Right ventricle myocardium superior (tissue), 1 donor: ENCODE data around the gene DNER. TPM values are rescaled to one million over a fixed set of nuclear protein-coding genes. Genes with fewer than 3 reads are reported as not detected.

ENCODE experiments used
- ATAC-seq: fragments of 200-7000 bp; cut with Tn5 transposase; one replicate; pipeline ENCODE4 v1.9.1; 2020; ENCODE audit warnings: mild to moderate bottlenecking; ENCODE audit not compliant: poor library complexity
- DNase-seq: peaks from one replicate; pipeline ENCODE4 v3.0.0-alpha.2; 2020
- intact Hi-C: fragments of 100-400 bp; cut with DNase I; formaldehyde crosslinking; loops from one replicate; pipeline ENCODE4 v1.11.2; 2022
- total RNA-seq: library from RNA; stranded (reverse); fragmentation: NEBNext Ultra II Directional; extraction: Animal tissue kit (Norgen Biotek cat#: 25700); gene quantifications from one replicate; pipeline ENCODE4 v1.2.1, GENCODE V29; 2021
- donor health status: DM: no; HTN: yes; CAD: no; lungs with severe emphysema.

DNER gene
- total RNA-seq, 1 donor from 2014 or later, result 2.3 TPM

DNA sequence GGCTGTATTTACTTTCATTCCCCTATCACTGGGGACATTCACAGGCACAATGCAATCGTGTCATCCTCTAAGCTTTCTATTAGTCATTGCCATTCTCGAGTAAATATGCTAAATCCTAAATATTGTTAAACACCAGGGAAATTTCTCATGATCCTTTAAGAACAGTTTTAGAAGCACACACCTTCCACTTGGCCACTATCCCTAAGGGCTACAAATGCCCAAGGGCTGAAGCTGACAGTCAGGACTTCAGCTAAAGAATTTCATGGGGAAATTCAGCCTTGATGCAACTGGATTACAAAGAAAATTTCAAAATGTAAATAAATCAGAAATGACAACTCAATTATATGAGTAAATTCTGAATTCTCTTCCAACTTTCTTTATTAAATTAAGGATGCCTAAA, 280.2 kb downstream of the DNER start:
- intact Hi-C loops, result loop anchor here (5.0 kb wide), 1 partner anchor 153 kb away; no protein-coding TSS in a partner anchor
- ATAC-seq (no peak), DNase-seq (no peak)

DNA sequence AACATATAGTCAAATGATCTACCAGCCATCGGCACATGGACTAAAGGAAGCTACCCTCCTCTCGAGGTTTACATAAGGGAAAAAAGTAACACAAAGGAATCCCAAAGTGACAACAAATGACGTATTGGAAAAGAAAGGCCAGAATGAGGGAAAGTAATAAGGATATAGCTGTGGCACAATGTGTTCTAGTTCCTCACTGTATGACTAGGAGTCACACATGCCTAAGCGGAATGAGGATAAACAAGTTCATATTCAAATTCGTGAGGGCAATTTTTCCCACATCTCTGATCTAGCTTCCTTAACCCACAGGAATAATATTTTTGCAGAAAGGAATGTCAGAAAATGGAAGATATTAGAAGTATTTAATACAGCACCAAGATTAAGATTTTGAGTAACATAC, 281.0 kb downstream of the DNER start:
- ATAC-seq (no peak), DNase-seq (no peak)
- intact Hi-C loops, result loop anchor here (5.0 kb wide), 1 partner anchor 154 kb away; no protein-coding TSS in a partner anchor

DNA sequence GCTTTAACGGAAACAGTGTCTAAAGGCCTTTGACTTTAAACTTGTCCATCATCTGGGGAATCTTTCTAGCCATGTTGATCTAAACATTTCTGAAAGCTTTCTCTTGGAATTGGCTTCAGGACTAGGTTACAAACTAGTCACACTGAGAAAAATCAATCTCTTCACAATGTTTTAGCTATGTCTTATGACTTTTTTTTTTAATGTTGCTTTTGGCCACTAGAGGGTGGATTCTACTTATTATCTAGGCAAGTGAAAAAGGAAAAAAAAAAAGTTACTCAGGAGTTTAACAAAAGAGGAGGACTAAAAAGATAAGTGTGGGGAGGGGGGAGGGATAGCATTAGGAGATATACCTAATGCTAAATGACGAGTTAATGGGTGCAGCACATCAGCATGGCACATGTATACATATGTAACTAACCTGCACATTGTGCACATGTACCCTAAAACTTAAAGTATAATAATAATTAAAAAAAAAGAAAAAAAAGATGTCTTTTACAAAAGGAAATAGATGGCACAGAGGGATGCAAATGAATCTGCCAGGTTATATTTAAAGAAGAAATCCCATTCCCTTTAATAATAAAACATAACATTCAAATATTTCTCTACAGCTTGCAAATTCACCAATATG, 282.9 kb downstream of the DNER start:
- DNase-seq (no peak), ATAC-seq (peak; percentile 38)
- intact Hi-C loops, result loop anchor here (5.0 kb wide), 1 partner anchor 156 kb away; no protein-coding TSS in a partner anchor

DNA sequence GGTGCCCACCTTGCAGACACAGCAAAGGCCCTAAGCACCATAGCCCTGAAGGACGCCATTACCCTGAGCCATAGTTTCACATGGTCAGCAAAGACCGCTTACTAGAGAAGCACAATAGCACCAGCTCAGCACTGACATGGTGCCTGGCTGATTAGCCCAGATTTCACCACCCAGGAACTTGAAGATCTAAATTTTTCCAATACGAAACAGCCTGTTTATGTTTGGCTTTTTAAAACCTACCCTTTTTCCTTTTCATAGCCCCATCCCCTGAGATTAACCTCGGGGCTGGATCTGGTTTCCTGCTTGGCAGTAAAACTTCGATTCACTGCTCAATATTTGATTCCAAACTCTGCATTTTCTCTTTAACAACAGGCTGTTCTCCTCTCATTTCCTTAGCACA, 284.8 kb downstream of the DNER start:
- no peak for DNase-seq
- ATAC-seq, result peak; percentile 61
- intact Hi-C loops, result no loop called here

DNA sequence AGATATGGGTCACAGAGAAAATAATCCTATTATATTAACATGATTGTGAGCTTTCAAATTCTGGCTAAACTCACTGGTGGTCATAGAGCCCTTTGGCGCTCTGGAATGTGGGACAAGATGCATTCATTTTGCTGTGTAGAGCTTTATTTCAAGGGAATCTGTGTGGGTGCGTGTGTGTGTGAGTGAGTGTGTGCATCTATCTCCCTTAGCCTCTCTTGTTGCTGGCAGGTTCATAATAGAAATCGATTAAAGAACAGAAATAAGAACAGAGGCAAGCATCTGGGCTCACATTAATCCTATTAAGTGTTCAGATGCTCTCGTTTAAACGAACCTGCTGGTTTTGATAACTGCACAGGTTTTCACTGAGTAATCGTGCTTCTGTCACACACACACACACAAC, 287.9 kb downstream of the DNER start:
- no peak for ATAC-seq

DNA sequence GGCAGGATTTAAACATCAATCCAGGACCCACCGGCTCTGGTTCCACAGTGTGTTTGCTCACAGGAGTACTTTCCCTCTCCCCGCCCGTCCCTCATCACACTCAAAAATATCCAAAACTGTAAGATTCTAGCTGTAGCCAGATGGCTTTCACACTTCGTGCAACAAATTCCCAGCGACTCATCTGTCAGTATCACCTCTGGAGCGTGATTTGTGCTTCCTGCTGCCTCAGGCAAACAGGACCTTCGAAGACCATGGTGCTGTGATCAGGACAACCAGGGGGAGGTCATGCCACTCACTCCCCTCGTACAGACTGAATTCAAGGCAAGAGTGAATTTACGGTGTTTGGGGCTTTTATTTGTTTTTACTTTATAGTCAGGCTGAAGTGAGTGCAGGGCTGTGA, 288.8 kb downstream of the DNER start:
- DNase-seq (no peak), ATAC-seq (no peak)
- intact Hi-C loops, result no loop called here

More for the DNA sequence above, 287.9 kb downstream of the DNER start:
- DNase-seq, result no peak
- intact Hi-C loops, result no loop called here

DNA sequence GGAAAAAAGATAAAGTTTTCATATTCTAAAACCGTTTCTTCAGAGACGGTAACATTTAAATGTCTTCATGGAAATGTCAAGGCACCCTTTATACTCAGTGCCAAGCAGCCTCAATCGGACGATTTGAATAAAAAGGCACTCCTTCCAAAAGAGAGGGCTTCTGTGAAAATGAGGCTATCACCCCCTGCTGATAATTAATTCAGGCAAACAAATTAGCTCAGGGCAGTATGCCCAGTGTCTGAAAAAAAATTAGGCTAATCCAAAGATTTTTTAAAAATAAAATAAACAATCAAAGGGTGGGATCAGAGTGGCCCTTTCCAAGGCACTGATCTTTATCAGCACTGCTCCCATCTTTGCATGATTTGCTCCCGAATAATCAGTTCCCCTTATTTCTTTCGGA, 292.3 kb downstream of the DNER start:
- intact Hi-C loops, result no loop called here
- DNase-seq, result no peak
- no peak for ATAC-seq

DNA sequence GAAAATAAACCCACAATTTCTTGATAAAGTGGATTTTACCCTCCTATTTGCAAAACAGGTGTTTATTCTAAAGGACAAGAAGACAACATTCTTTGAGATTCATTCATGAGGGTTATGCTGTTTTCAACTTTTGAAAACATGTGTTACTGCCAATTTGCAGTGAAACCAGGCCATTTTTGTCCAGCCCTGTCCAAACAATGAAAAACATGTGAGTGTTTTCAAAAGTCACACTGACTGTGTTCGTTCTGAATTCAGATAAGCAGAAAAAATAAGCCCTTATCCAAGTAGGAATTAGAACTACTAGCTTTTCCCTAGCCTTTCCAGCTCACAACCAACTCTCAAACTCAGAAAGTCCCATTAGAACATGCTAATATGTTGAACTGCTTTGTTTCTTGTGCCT, 295.2 kb downstream of the DNER start:
- no peak for DNase-seq
- intact Hi-C loops, result no loop called here
- ATAC-seq, result peak; percentile 39

DNA sequence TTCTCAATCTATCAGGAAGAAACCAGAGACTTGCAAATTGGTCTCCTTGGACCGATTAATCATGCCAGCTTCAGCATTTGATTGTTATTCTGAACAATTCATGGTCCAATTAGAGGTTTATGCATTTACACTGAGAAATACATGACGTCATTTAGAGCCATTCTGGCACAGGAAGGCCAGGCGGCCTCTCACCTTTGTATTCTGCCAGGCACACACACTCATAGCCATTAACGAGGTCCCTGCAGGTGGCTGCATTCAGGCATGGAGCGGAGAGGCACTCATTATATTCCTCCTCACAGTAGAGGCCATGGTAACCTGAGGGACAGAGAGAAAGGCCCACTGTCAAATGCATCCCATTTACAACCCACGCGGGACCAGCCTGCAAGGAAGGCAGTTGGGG, 296.4 kb downstream of the DNER start:
- intact Hi-C loops, result no loop called here
- DNase-seq (no peak), ATAC-seq (no peak)

DNA sequence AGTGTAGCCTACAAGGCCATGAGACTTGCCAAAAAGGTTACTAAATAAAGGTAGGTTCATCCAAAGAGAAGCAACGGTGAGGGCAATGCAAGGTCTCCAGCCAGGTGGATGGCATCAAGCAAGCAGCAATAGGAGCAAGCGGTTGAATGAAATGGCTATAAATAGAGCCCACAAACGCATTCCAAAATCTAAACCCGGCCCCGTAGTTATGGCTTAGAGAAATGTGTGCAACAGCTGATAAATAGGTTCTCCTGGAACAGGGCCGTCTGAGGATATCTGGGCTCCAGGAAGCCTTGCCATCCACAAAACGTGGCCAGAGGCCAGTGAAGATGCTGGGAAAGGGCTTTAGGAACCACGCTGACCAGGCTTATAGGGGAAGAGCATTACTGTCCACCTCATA, 297.2 kb downstream of the DNER start:
- intact Hi-C loops, result no loop called here
- ATAC-seq, result no peak

DNA sequence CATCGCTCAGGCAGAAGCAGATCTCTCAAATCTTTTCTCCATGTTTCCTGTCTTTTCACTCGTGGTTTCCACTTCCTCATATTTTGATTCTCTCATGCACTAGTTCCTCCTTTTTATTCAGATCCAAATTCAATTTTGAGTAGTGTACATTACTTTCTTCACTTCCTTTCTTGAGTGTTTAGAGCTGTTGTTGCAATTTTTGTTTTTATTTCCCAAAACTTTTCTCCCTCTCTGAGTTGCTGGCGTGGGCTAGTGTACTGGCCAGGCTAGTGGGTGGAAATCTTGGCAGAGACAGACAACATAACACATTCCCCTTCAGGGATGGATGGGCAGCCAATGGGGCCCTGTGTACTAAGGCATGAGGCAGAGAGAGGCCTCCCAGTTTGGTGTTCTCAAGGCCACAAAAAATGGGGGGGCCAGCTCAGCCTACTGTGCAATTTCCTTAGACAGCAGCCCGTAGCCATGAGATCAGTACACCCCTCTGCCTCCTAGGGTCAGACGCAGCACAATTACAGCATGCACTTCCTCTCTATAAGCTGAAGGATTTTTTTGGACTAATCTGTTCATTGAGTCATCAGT, 298.1 kb downstream of the DNER start:
- DNase-seq, result peak; percentile 89
- intact Hi-C loops, result no loop called here
- ATAC-seq, result peak; percentile 95

More for the DNA sequence above, 297.2 kb downstream of the DNER start:
- no peak for DNase-seq

DNA sequence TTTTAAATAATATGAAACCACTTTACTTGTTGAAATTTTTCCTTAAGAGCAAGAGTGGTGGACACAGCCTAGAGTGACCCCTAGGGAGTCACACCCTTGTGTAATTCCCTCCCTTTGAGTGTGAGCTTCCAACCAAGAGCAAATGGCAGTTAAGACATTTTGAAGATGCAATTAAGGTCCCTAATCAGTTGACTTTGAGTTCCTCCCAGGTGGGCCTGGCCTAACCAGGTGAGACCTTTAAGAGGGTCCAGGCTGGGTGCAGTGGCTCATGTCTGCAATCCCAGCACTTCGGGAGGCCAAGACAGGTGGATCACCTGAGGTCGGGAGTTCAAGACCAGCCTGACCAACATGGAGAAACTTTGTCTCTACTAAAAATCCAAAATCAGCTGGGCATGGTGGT, 299.7 kb downstream of the DNER start:
- DNase-seq, result no peak
- intact Hi-C loops, result no loop called here
- ATAC-seq, result no peak

DNA sequence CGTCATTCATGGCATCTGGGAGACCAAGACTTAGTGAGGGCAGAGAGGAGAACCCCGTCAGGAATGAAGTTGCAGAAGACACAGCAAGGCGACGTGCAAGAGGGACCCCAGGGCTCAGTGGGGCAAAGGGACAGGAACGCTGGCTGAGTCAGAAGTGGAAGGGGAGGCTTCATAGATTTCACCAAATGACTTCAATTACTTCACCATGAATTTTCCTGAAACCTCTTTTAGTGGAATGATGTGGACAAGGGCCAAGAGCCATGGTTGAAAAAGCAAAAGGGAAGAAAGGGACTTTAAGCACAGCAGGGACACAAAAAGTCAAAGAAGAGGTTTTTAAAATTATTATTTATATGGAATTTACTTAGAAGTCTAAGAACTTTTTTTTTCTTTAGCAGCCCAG, 301.7 kb downstream of the DNER start:
- intact Hi-C loops, result no loop called here
- ATAC-seq (no peak), DNase-seq (no peak)

DNA sequence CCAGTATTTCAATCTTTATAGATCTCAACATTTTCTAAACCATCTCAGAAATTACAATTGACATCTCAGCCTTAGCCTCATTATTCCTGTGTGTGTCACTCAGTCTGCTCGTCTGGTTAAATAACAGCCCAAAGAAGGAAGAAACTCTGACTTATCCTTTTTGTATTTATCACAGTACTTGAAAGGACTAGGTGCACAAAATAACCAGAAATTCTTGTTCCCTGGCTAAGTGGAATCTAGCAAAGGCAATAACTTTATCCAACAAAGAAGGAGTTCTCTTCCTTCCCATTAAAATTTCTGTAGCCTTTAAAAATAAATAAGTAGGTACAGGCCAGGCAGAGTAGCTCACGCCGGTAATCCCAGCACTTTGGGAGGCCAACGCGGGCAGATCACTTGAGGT, 303.4 kb downstream of the DNER start:
- ATAC-seq (no peak), DNase-seq (no peak)
- intact Hi-C loops, result no loop called here

DNA sequence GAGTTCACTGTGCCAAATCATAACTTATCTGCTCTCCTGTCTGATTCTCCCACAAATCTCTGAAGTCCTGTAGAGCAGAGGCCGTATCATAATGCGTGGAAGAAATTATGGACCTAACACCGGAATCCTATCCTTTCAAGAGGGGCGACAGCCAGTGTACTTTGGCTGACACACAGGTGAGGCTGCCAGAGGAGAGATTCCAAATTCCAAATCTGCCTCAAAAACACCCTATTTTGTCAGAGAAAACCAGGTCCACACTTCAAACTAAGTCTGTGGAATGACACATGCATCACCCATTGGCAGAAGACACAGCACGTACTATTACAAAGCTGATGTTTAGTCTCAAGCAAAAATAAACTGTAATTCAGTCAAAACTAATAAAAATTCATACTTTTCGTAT, 304.1 kb downstream of the DNER start:
- intact Hi-C loops, result no loop called here
- no peak for DNase-seq
- ATAC-seq, result no peak

DNA sequence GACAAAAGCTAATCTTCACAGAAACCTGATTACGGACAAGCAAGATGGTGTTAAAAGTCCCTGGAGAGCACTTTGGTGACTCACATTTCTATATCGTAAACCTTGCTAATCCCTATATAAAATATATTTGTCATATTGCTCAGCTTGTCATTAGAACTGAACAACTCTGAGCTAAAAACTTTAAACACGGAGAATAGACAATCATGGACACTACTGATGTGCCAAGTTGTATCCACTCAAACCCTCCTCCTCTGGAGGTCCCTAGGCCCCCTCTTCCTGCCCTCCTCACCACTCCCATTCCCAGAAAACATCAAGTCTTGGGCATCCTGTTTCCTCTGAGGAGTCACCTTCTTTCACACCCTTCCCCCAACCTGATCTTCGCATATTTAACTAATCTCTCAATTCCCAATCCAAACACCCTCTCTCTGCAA, 304.6 kb downstream of the DNER start:
- no peak for ATAC-seq
- no peak for DNase-seq
- intact Hi-C loops, result no loop called here

DNA sequence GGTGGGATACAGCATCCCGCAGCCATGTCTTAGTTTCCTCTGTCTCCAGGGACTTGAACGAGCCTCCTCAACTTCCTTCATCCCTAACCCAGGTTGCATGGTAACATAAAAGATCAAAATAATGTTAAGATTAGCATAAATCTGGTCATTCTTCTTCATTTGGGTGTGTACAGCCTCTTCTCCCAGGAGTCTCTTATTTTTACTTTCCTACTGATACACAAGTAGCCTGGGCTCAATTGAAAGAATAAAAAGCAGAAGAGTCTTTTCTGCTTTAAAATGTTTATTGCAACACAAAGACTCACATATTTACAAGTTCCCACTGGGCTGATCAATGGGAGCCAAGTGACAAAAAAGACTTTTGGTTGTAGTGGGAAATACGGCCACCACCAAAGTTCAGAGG, 305.4 kb downstream of the DNER start:
- ATAC-seq (no peak), DNase-seq (no peak)
- intact Hi-C loops, result no loop called here

DNA sequence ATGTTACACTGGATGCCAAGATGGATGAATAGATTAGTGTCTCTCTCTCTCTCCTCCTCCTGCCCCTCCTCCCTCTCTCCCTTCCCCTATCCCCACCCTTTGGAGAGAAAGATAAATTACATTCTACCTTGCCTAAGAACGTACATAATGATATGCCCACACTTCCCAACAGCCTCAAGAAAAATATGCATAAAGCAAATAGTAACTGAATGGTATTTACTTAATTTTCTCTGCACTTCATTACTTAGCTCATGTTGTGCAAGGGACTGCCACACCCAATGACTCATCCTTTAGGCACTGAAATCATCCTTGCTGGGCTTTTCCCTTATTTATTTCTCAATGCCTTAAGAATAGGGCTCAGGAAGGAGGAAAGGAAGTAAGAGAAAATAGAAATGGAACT, 306.0 kb downstream of the DNER start:
- intact Hi-C loops, result no loop called here
- ATAC-seq, result peak; percentile 89
- DNase-seq, result peak; percentile 46

DNA sequence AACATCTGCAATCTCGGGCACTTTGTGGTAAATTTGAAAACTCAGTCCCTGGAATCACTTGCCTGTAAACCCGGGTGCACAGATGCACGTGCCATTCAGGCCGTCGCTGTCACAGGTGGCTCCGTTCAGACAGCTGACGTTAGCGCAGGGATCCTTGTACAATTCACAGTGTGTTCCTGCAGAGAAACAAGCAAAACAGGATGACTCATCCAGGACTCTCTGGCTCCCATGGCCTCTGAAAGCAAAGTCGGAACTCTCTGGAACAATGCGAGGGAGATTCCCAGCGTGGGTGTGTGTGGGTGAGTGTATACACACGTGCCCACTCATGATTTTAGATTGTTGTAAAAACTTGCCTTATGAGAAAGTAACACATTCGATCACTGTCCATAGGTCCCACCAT, 307.2 kb downstream of the DNER start:
- intact Hi-C loops, result no loop called here
- DNase-seq, result peak; percentile 81

DNA sequence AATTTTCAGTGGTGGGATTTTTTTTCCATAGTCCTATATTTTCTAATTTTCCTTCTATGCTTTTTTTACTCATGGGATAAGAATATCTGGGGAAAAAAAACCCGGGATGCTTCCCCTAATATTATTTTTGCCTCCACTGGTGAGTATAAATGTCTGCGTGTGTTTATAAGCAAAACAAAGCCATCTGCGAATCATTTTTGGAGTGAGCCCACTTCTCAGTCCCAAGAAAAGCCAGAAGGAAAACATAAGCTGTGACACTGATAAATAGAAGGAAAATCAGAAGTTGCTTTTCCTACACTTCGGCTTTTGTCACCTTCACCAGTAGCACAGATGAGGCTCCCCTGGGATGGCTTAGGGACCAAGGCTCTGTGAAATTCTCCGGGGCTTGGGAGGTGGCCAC, 308.6 kb downstream of the DNER start:
- no peak for ATAC-seq
- no peak for DNase-seq
- intact Hi-C loops, result no loop called here

More for the DNA sequence above, 307.2 kb downstream of the DNER start:
- ATAC-seq, result peak; percentile 90

DNA sequence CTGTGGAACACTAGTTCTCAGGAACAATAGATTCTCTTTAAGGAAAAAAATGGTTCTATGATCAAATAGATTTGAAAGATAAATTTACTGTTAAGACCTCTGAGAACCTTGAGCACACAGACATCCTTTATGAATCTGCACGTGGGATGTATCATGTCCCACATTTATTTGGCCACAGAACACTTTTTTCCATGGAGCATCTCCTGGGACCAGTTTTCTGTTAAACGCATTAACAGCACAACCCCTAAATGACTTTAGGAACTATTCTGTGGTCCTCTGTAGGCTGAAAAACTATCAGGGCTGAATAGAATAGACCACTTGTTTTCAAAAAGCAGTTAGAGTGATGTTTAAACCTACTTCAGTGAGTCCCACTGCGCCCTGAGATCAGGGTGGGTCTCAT, 311.1 kb downstream of the DNER start:
- ATAC-seq (no peak), DNase-seq (no peak)
- intact Hi-C loops, result no loop called here
